ENCODE results near the gene ZNF606. TPM values are rescaled to one million over a fixed set of nuclear protein-coding genes. Genes with fewer than 3 reads are reported as not detected.

The ZNF606 gene
- total RNA-seq, 2 experiments from 2014 or later = 11.1 to 13.6 TPM

- CTCF ChIA-PET = no interaction called here
- ATAC-seq (ENCODE audit: poor library complexity) (no peak), DNase-seq (no peak)
- Mint-ChIP-seq H3K4me1 (ENCODE audit: low read depth) (no peaks in the 10 kb centered on the region), H3K9me3 (peaks cover 21% of the 10 kb centered on the region), H3K27me3 (no peaks in the 10 kb centered on the region), H3K27ac (no peak overlapping the region), H3K36me3 (ENCODE audit: low read depth) (peaks cover 31% of the 10 kb centered on the region), H3K4me3 (no peak overlapping the region)
- peaks cover 62 to 95% of the 10 kb centered on the region in 2 experiments for H3K9me3 ChIP-seq (ENCODE audit: control insufficient read depth in 1 of 2, insufficient read depth in 1 of 2, low read length in 2 of 2)
- no peak for TF ChIP-seq CTCF (IDR thresholded peaks at IDR 0.05)
- intact Hi-C loops (cut with DNase I, micrococcal nuclease) = no loop called here
- no peaks in the 10 kb centered on the region for H3K27me3 ChIP-seq (ENCODE audit: control insufficient read depth in 1 of 2, insufficient read depth in 2 of 2, low read length in 2 of 2)
- H3K36me3 ChIP-seq (ENCODE audit: insufficient read depth, low read length) = no peaks in the 10 kb centered on the region
- POLR2A ChIA-PET = no interaction called here
- no peak overlapping the region for H3K27ac ChIP-seq (ENCODE audit: low read depth in 1 of 2, low read length in 2 of 2)
- H3K4me1 ChIP-seq (ENCODE audit: insufficient read depth, low read length) = no peaks in the 10 kb centered on the region
- no peak overlapping the region for H3K4me3 ChIP-seq (ENCODE audit: low read length)
Observed at GRCh38 chr19:58044391-58044790, 41.8 kb upstream of the ZNF606 start.

- intact Hi-C loops (cut with DNase I, micrococcal nuclease) = no loop called here
Observed at GRCh38 chr19:58042495-58043340, 40.1 kb upstream of the ZNF606 start.

GRCh38 chr19:58040751-58041525 is 38.3 kb upstream of the ZNF606 start:
- ATAC-seq (ENCODE audit: poor library complexity) (no peak), DNase-seq (no peak)
- intact Hi-C loops (cut with DNase I, micrococcal nuclease) = no loop called here
- H3K9me3 Mint-ChIP-seq = peaks cover 15% of the 10 kb centered on the region
- peaks cover 19% of the 10 kb centered on the region for H3K27me3 Mint-ChIP-seq
- H3K4me1 Mint-ChIP-seq (ENCODE audit: low read depth) = no peaks in the 10 kb centered on the region
- no peak overlapping the region for H3K4me3 Mint-ChIP-seq
- Histone ChIP-seq H3K4me1 (ENCODE audit: insufficient read depth, low read length) (no peaks in the 10 kb centered on the region), H3K27me3 (ENCODE audit: control insufficient read depth in 1 of 2, insufficient read depth in 2 of 2, low read length in 2 of 2) (peaks cover 0 to 4% of the 10 kb centered on the region in 2 experiments), H3K9me3 (ENCODE audit: control insufficient read depth in 1 of 2, insufficient read depth in 1 of 2, low read length in 2 of 2) (peaks cover 61 to 96% of the 10 kb centered on the region in 2 experiments), H3K36me3 (ENCODE audit: insufficient read depth, low read length) (no peaks in the 10 kb centered on the region), H3K27ac (ENCODE audit: low read depth in 1 of 2, low read length in 2 of 2) (no peak overlapping the region), H3K4me3 (ENCODE audit: low read length) (no peak overlapping the region)
- H3K27ac Mint-ChIP-seq = no peak overlapping the region
- ChIA-PET CTCF (no interaction called here), POLR2A (no interaction called here)
- TF ChIP-seq CTCF (IDR thresholded peaks at IDR 0.05) = no peak
- peaks cover 33% of the 10 kb centered on the region for H3K36me3 Mint-ChIP-seq (ENCODE audit: low read depth)

More at GRCh38 chr19:58042495-58043340, 40.1 kb upstream of the ZNF606 start:
- peaks cover 32% of the 10 kb centered on the region for H3K36me3 Mint-ChIP-seq (ENCODE audit: low read depth)
- peaks cover 7% of the 10 kb centered on the region for H3K27me3 Mint-ChIP-seq
- no peaks in the 10 kb centered on the region for H3K4me1 Mint-ChIP-seq (ENCODE audit: low read depth)
- ChIA-PET POLR2A (no interaction called here), CTCF (no interaction called here)
- no peaks in the 10 kb centered on the region for H3K27me3 ChIP-seq (ENCODE audit: control insufficient read depth in 1 of 2, insufficient read depth in 2 of 2, low read length in 2 of 2)
- H3K4me1 ChIP-seq (ENCODE audit: insufficient read depth, low read length) = no peaks in the 10 kb centered on the region
- H3K4me3 ChIP-seq (ENCODE audit: low read length) = no peak overlapping the region
- DNase-seq (no peak), ATAC-seq (ENCODE audit: poor library complexity) (no peak)
- no peak overlapping the region for H3K4me3 Mint-ChIP-seq
- TF ChIP-seq CTCF (IDR thresholded peaks at IDR 0.05) = no peak
- no peaks in the 10 kb centered on the region for H3K36me3 ChIP-seq (ENCODE audit: insufficient read depth, low read length)
- H3K9me3 Mint-ChIP-seq = peaks cover 16% of the 10 kb centered on the region
- H3K27ac Mint-ChIP-seq = no peak overlapping the region
- no peak overlapping the region for H3K27ac ChIP-seq (ENCODE audit: low read depth in 1 of 2, low read length in 2 of 2)
- H3K9me3 ChIP-seq (ENCODE audit: control insufficient read depth in 1 of 2, insufficient read depth in 1 of 2, low read length in 2 of 2) = peaks cover 72 to 100% of the 10 kb centered on the region in 2 experiments
